Measurements from ENCODE around the gene ARL4C.

ARL4C gene, protein sequence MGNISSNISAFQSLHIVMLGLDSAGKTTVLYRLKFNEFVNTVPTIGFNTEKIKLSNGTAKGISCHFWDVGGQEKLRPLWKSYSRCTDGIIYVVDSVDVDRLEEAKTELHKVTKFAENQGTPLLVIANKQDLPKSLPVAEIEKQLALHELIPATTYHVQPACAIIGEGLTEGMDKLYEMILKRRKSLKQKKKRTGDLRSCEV

DNA sequence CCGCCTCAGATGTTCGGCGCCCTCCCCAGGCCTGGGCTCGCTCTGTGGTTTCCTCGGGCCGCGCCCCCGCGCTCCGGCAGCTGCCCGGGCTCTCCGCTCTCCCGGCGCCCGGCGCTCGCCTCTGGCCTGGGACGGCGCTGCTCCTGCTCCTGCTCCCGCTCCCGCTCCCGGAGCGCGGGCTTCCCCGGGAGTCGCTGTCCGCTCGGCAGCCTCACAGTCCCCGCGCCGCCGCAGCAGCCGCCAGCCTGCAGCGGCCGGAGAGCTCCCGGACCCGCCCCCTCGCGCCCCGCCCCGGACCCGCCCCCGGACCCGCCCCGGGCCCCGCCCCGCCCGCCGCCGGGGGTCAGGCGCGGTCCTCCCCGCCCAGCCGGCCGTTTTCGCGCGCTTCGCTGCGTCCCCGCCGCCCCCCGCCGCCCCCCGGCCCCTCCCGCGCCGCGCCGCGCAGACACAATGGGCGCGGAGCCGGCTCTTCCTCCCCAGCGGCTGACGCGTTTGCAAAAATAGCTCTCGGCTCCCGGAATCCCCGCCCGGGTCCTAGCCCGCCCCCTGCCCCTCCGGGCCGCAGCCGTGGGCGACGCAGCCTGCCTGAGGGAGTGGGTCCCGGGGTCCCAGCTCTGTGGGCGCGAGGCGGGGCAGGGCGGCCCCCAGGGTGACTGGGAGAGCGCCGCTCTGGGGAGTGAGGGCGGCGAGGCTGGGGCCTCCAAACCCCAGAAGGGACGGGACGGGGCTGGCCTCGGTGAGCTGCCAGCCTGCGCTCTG is at the start of gene ARL4C:
Gene ARL4C, minus strand, starts transcription at position 247 of the 759 bp plus-strand sequence. CDS start 495 bp downstream, outside the sequence.
- DNase-seq = no peak

DNA sequence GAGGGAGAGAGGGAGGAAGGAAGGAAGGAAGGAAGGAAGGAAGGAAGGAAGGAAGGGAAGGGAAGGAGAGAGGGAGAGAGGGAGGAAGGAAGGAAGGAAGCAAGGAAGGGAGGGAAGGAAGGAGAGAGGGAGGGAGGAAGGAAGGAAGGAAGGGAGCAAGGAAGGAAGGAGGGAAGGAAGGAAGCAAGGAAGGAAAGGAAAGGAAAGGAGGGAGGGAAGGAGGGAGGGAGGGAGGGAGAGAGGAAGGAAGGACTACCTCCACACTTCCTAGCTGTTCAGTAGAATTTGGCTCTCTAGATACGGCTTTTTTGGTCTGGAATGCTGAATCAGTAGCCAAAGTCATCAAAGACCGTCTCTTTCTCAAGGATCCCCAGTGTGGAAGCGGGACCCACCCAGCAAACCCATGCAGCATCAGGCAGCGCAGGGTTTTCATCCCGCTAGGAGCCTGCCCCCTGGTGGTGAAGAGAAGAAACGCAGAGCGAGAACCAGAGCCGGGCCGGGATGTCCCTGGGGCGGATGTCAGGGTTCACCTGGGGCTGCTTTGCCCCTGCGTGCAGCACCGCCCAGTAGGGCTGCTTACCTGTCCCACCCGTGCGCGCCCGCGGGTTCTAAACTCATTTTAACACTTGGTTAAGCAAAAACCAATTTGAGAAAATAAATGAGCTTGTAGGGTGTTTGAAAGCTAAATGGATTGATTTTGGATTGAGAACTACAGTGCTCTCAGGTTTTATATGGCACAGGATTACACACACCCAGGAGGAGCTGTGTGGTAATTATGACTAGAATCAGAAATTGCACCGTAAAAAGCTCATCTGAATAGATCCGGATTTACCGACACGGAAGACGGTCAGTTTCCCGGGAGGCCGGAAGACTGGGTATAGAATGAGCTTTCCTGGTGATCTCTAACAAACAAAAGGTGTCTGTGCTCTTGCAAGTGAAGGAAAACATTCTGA is 48.1 kb upstream of the ARL4C start:
- no peak for DNase-seq

DNA sequence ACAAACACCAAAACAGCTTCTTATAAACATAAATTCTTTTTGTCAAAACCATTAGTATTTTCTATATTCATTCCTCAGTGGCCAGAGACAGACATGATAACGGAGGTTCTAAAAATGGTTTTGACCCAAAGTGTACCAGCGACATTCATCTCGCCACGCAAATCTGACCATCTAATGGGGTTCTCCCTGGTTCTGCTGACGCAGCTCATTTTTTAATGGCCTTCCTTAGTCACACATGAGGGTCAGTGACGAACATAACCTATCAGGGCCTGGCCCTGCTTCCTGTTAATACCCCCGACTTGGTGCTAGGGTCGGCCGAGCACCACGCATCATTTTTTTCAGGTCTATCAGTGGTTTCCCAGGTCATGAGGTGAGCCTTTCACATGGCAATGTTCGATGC is 45.9 kb upstream of the ARL4C start:
- DNase-seq = no peak

DNA sequence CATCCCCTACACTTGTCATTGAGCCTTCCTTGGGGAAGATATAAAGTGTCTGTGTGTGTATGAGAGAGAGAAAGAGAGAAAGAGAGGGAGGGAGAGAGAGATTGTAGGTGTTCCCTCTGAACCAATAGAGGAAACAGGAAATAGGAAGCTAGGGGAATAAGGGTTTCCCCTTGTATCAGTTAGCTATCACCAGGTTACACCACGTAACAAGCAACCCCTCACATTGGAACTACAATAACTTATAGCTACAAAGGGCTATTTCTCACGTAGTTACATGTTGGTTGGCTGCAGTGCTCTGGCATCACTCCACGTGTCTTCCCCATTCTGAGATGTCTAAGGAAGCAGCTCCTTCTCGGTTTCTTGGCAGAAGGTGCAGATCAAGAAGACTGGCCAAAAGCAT is 41.0 kb upstream of the ARL4C start:
- no peak for DNase-seq

DNA sequence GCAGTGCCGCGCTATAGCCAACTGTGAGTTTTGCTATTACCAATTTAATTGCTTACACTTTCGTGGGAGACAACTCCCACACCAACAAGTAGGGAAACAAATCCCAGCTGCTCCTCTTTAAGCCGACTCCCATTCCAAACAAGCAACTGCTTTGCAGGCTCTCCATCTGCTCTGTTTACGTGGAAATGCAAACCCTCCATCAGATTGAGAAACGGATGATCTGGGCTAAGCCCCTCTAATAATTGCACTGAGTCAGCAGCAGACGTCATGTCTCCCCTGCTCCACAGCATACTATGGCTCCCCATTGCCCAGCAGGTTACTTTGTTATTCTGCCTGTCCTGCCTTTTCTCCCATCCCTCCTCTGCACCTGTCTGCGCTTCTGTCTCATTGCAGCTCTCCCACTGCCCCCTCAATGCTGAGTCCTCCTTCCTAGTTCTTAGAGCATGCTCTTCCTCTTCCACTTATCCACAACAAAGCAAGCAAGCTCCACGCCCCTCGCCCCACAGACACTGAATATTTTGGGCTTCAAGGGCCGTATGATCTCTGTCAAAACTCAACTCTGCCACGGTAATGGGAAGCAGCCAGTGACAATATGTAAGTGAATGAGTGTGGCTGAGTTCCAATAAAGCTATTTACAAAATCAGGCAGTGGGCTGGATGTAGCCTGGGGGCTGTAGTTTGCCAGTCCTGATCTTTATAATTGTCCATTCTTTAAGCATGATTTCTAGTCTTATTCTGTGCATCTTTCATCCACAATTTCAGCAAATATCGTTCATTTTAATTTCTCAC is 39.5 kb upstream of the ARL4C start:
- DNase-seq = no peak

DNA sequence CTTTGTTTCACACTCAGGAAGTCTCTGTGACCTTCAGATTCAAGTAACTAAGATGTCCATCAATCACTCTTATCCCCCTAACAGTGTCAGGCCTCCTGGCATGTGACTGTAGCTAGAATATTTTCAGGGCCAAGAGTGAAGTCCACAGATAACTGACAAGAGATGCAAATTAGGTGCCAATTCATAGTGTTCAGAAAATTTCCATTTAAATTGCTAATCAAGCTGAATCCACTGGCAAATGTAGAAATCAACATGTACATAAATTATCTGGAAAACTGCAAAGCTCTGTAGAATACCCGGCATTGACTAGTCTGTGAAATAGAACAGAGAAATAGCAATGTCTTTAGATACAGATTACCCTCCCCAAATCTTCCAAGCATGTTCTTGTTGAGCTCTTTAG is 38.6 kb upstream of the ARL4C start:
- no peak for DNase-seq

DNA sequence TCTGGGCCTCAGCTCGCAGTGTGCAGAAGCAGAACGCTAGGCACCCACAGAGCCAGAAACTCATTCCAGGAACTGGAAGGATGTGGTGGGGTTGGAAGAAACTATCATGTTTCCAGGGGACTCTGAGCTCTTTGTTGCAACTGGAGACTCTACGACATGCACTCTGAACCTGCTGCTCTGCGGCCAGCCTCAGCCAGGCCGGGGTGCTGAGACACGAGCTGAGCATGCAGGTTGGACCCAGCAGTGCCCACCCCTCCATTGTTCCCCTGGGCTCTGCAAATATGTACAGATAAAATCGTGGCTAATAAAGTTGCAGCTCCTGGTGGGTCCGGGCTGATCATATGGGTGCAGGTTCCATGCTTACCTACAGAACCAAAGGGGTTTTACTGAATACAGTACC is 37.6 kb upstream of the ARL4C start:
- DNase-seq = no peak

DNA sequence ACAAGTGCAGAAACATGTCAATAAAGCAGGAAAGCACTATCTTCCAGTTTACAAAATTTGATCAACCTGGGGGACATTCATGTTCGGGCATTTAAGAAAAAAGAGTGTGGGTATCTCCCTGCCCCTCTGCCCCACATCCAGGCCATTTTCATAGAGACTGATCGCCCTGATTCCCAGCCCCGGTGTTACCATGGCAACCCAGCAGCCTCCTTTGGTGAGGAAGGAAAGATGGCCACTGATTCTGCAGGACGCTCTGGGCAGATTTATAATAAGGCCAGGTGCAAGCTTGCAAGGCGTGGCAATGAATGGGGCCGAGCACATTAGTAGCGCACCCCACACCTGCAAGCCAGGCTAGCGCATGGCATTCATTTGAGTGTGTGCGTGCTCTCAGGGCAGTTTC is 36.7 kb upstream of the ARL4C start:
- peak; percentile 47 for DNase-seq

DNA sequence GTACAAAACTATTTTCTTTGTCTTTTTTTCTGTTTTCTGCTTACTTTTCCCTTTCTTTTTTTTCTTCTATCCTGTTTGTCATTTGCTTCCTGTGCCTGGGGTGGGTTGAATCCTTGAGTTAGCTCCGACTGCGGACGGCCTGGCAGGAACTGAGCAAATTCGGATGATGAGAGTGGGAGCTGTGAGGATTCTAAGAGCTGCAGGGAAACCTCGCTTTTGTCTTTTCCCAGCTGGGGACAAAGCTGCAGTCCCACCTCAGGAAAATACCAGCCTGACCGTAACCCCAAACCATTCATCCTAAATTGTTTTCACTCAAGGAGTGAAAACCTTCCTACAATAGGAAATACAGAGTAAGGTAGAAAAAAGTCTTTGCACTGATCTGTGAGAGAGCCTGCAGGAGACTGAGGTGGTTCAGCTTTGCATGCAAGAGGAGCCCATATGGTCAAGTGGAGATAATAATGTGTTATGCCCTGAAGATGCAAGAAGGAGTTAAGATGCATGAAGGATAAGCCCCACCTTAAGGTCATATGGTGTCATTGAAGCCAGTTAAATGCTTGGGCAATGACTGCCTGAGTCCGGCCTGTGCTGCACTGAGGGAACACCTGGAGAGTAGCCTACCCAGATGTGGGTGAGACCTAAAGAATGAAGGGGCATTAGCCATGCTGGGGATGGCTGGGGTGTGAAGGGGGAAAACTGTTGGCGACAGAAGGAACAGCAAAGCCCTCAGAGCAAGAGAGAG is 31.7 kb upstream of the ARL4C start:
- no peak for DNase-seq

DNA sequence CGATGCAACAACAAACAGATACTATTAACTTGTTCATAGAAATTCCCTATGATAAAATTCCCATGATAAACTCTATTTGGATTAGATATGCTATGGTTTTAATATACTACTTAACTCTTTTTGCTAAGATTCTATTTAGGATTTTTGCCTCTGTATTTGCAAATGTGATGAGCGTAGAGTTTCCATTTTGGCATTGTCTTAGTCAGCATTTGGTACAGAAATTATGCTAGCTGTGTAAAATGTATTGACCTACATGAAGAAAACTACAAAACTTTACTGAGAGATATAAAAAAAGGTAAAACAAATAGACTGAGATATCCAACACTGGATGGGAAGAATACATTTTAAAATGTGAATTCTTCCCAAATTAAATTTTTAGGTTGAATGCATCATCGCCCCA is 29.8 kb upstream of the ARL4C start:
- no peak for DNase-seq

DNA sequence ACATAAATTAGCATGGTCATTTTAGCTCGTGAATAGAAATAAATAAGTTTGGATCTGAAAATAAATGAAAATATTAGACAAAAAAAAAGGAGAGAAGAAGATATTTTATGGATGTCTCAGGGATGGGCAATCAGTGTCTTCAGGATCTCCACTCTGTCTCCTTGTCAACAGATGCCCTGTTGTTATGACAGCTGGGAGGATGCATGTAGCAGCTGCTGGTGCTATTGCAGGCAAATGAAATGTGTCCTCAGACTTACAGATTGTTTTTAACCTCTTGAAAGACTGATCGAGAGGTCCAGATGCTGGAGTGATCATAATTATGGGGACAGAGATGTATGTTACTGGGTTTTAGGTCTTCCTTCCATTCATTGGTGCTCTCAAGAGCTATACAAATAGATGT is 24.7 kb upstream of the ARL4C start:
- peak; percentile 25 for DNase-seq

DNA sequence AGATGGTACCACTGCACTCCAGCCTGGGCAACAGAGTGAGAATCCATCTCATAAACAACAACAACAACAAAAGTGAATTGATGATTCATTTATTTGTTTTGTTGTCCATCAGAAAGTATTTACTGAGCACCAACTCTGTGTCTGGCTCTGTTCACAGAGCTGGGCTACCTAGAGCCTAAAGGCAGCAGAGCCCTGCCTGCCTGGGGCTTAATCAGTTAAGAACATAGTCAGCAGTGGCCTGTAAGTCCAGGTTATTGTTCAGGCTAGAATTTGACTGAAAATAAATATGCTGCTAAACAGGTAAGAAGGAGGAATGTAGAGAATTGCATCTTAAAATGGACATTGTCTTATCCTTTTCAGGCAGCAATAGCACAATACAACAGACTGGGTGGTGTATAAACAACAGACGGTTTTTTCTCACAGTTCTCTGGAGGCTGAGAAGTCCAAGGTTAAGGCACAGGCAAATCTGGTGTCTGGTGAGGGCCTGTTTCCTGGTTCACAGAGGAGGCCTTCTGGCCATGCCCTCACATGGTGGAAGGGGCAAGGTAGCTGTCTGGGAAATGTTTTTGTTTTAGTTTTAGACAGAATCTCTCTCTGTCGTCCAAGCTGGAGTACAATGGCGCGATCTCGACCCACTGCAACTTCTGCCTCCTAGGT is 22.2 kb upstream of the ARL4C start:
- DNase-seq = no peak

DNA sequence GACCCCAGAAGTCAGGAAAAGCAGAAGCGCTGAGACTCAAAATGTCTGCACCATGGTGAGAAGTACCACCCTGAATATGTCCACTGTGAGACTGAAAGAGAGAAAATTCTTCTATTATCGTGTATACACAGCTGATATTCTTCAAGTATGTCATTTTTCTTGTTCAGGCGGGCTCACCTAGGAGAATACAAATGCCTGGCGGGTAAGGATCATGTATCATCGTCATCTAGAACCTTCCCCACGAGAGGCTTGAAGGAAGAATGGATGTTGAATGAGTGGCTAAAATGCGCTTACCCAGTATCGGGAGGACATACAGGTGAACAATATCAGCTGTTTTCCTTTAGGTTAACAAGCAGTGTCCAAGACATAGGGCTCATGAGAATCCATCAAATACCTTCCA is 21.1 kb upstream of the ARL4C start:
- DNase-seq = no peak

DNA sequence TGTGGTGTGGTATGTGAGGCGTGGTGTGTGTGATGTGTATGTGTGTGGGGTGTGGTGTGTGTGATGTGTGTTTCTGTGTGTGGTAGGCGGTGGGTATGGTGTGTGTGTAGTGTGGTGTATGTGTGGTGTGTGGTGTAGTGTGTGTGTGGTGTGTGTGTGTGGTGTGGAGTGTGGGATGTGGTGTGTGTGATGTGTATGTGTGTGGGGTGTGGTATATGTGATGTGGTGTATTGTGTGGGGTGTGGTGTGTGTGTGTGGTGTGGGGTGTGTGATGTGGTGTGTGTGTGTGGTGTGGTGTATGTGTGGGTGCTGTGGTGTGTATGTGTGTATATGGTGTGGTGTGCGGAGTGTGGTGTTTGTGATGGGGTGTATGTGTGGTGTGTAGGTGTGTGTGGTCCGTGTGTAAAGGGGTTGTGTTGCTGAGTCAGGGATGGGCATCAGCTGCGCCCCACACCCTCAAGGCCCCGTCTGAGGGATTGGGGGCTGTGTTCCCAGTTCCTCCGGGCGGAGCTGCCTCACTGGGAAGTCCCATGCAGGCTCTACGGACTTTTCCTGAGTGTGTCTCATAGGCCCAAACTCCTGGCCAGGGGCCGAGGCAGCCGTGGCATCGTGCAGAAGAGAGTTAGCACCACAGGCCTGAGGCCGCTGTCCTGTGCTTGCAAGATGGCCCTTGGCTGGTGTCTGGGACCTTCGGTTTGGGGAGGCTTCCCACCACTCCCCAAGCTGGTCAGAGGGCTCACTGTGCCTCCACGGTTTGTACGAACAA is 18.2 kb upstream of the ARL4C start:
- DNase-seq = no peak

DNA sequence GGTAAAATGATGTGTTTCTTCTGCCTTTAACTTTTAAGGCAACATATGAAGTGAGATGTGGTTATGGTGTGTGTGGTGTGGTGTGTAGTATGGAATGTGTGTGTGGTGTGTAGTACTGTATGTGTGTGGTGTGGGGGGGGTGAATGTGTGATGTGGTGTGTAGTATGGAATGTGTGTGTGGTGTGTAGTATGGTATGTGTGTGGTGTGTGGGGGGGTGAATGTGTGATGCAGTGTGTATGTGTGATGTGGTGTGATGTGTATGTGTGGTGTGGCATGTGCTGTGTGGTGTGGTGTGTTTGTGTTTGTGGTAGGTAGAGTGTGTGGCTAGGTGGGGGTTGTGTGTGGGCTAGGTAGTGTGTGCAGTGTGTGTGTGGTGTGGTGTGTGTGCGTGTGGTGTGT is 17.2 kb upstream of the ARL4C start:
- DNase-seq = no peak

DNA sequence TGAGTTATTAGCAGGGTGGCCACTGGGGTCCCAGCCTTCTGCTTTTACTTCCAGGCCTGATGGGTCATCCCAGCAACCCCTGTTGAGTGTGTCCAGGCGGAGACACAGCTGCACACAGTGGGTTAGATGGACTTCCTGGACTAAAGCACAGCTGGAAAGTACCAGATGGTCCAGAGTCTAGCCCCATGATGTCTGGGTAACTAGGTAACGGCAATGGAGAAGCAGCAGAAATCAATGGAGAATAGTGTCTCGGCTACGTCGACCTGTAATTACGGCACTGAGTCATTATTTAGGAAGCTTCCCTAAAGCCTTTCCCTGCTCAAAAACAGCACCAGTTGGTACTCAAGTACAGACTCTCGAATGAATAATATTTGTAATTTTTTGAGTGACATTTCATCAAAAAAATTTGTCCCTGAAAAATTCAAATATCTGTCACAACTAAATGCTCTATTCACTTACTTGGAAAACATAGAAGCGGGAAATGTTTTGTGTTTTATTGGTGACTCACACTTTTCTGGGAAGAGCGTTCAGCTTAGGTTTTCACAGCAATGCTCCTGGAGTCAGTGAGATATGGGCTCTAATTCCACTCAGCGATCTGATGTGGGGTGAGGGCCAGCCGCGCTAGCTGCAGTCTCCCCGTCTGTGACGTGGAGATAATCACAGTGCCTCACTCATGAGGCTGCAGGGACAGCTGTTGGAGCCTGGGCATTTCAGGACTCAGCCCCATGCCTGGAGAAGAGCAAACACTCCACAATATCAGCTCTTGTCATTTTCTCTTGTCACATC is 16.2 kb upstream of the ARL4C start:
- no peak for DNase-seq

DNA sequence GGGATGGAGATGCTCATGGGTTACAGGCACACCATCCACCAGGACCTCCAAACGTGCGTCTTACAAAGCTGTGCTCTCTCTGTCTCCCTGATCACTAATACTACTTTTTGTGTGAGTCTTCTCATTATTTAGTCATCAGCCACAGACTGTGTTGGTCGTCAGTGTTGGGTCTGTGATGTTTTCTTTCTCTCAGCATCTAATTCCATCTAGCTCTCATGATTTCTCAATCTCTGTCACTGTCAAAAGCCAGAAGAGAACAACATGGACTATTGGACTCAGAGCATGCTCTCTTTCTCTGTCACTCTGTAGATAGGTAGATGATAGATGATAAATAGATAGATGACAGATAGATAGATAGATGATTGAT is 6.0 kb upstream of the ARL4C start:
- no peak for DNase-seq

DNA sequence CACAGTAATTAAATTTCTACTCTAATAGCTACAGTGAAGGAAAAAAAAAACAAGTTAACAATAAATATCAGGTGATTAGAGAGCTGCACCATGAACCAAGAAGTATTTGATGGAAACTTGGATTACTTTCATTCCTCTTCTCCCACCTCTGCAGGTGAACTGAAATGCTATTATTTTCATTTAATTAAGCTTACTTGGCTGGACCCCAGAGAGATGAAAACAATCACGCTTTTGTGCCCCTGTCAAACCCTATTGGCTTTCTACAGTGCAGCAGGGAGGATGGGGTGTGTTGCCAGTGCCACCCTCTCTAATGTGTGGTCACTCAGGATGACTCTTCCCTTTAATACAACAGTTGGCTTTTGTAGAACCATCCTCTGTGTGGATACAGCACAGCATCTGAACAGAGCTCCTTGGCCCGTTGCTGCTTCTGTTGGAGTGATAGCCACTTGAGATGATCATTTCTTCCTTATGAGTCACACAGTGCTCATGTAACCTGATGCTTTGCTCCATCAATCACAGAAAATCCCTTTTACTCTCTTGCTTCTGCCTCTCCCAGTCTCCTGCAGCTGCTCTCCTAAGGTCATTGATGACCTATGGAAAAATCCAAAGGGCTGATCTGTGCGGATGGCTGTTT is 5.5 kb upstream of the ARL4C start:
- DNase-seq = peak; percentile 35

DNA sequence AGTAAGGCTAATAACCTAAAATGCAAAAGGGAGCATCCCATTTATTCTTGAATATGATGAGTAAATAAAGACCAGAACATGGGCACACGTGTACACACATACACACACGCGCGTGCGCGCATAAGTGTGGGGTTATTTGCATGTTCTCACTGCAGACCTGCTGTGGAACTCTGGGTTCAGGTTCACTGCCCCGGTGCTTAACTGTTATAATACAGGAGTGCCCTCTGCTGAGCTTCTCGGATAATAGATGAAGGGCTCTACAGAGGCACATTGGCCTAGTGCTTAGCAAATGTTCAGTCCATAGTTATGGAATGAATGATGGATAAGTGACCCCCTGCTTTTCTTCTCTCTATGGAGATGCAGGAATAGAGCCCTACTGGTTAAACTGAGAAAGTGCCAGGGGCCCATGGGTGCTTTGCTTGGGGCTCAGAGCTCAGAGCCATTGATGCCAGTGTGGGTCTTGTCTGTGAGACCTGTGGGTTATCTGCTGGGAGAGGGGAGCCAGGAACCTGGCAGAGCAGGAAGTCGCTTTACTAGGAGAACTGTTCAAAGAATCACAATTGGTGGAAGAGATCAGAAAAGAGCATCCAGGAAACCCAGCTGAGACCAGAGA is 3.6 kb upstream of the ARL4C start:
- no peak for DNase-seq
